ENCODE results near the gene EN1.

EN1 gene

GRCh38 chr2:118815314-118815713 is 32.1 kb downstream of the EN1 start:
- TF ChIP-seq CTCF (IDR thresholded peaks at IDR 0.05; ENCODE audit: low read depth, low read length, missing control alignments), result no peak
- no peak overlapping the region for H3K4me3 ChIP-seq (ENCODE audit: low read depth, low read length)
- in situ Hi-C loops (cut with HindIII; ENCODE audit: low sequenced_read_pairs), result no loop called here
- no peak for DNase-seq (ENCODE audit: low read depth)

- in situ Hi-C loops (cut with HindIII; ENCODE audit: low sequenced_read_pairs), result no loop called here
- no peak overlapping the region for H3K4me3 ChIP-seq (ENCODE audit: low read depth, low read length)
- DNase-seq (ENCODE audit: low read depth), result no peak
- no peak for TF ChIP-seq CTCF (IDR thresholded peaks at IDR 0.05; ENCODE audit: low read depth, low read length, missing control alignments)
These were observed 33.1 kb downstream of the EN1 start for GRCh38 chr2:118814368-118814767.

GRCh38 chr2:118813601-118814339 is 33.7 kb downstream of the EN1 start:
- H3K4me3 ChIP-seq (ENCODE audit: low read depth, low read length), result no peak overlapping the region
- no peak for DNase-seq (ENCODE audit: low read depth)
- no peak for TF ChIP-seq CTCF (IDR thresholded peaks at IDR 0.05; ENCODE audit: low read depth, low read length, missing control alignments)
- in situ Hi-C loops (cut with HindIII; ENCODE audit: low sequenced_read_pairs), result no loop called here

- DNase-seq (ENCODE audit: low read depth), result no peak
- no peak overlapping the region for H3K4me3 ChIP-seq (ENCODE audit: low read depth, low read length)
- in situ Hi-C loops (cut with HindIII; ENCODE audit: low sequenced_read_pairs), result no loop called here
- no peak for TF ChIP-seq CTCF (IDR thresholded peaks at IDR 0.05; ENCODE audit: low read depth, low read length, missing control alignments)
These were observed 34.3 kb downstream of the EN1 start for GRCh38 chr2:118813111-118813510.

- DNase-seq (ENCODE audit: low read depth), result no peak
- TF ChIP-seq CTCF (IDR thresholded peaks at IDR 0.05; ENCODE audit: low read depth, low read length, missing control alignments), result no peak
- in situ Hi-C loops (cut with HindIII; ENCODE audit: low sequenced_read_pairs), result no loop called here
These were observed 34.9 kb downstream of the EN1 start for GRCh38 chr2:118812552-118812951.

GRCh38 chr2:118811514-118812115 is 35.8 kb downstream of the EN1 start:
- H3K4me3 ChIP-seq (ENCODE audit: low read depth, low read length), result no peak overlapping the region
- in situ Hi-C loops (cut with HindIII; ENCODE audit: low sequenced_read_pairs), result no loop called here
- no peak for TF ChIP-seq CTCF (IDR thresholded peaks at IDR 0.05; ENCODE audit: low read depth, low read length, missing control alignments)
- DNase-seq (ENCODE audit: low read depth), result no peak

More at GRCh38 chr2:118812552-118812951, 34.9 kb downstream of the EN1 start:
- no peak overlapping the region for H3K4me3 ChIP-seq (ENCODE audit: low read depth, low read length)

Data from astrocyte of the cerebellum (primary cell).